GM18511 (cell line): ENCODE data around the gene BICD1.
A peak's percentile ranks its signal among the peaks of the same experiment; 100 is the strongest.
"Not testable (repeated sequence)": the region's sequence is repeated elsewhere in the genome, so short reads cannot be mapped to it uniquely, and the experiment has no call there.

Experiments
- ATAC-seq: cut with Tn5 transposase; IDR thresholded peaks from one replicate; pipeline ENCODE4 v1.9.1; 2021; ENCODE audit warnings: mild to moderate bottlenecking, moderate library complexity; ENCODE audit not compliant: unreplicated experiment

The BICD1 gene

DNA sequence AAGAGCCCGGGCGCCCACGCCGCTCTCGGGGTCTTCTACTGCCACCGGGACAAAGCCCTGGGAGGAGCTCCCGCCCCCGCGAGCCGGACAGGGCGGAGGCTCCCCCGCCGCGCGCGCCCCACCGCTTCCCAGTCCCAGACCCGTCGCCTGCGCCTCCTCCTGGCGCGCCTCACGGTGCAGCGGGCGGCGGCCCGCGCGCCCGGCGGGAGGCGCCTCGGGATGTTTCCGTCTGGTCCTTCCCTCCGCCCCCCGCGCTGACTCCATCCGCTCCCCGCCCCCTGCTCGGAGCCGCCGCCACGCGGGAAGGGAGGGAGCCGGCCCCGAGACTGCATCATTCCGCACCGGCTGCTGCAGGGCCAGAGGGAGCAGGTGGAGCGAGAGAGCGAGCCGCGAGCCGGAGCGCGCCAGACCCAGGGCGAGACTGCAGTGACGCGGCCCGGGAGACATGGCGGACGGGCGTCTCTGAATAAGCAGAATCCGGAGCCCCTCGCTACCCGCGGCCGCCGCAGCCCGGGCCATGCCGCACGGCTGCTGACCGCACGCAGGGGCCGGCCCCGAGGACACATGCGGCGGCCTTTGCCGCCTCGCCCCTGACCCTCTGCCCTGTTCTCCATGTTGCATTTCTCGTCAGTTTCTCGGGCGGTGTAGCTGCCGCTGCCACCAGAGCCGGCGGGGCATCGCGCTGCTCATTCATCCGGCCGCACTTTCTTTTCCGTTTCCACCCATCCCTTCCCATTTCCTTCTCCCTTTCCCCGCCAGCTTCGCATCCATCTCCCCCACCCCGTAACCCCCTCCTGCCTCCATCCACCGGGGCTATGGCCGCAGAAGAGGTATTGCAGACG lies at the start of gene BICD1:
Gene BICD1 (plus strand): TSS at position 331 of the 842 bp plus-strand sequence. CDS start 485 bp downstream, at position 816.
- ATAC-seq, result peak; percentile 83

DNA sequence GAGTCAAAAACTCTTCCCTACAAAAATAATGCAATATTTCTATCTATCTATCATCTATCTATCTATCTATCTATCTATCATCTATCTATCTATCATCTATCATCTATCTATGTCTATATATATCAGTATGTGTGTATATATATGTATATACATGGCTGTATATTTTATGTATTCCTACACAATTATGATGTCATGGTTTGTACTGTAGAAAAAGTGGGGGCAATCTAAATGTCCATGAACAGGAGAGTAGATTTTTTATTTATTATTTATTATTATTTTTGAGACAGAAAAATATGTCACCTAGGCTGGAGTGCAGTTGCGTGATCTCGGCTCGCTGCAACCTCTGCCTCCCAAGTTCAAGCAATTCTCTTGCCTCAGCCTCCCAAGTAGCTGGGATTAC lies 45.6 kb upstream of the BICD1 start:
- ATAC-seq, result no peak

GRCh38 chr12:32062881-32063280 lies 43.8 kb upstream of the BICD1 start:
- ATAC-seq, result no peak

GRCh38 chr12:32063796-32064195 lies 42.9 kb upstream of the BICD1 start:
- no peak for ATAC-seq

DNA sequence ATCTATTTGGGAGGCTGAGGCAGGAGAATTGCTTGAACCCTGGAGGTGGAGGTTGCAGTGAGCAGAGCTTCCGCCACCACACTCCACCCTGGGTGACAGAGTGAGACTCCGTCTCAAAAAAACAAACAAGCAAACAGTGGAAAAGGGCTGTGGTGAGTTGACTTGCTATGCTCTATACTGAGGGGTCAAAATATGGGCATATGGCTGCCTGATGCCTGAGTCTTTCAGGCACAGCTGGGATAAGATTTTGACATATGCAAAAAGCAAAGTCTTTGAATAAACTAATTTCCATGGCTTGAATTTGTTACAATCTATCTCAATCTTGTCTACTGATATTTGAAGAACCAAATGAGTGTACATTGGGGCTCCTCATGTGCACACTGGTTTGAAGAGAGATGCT lies 40.4 kb upstream of the BICD1 start:
- no peak for ATAC-seq

- ATAC-seq, result no peak
Measured at GRCh38 chr12:32069071-32069470, 37.6 kb upstream of the BICD1 start.

- ATAC-seq, result no peak
Measured at GRCh38 chr12:32069731-32070130, 36.9 kb upstream of the BICD1 start.

DNA sequence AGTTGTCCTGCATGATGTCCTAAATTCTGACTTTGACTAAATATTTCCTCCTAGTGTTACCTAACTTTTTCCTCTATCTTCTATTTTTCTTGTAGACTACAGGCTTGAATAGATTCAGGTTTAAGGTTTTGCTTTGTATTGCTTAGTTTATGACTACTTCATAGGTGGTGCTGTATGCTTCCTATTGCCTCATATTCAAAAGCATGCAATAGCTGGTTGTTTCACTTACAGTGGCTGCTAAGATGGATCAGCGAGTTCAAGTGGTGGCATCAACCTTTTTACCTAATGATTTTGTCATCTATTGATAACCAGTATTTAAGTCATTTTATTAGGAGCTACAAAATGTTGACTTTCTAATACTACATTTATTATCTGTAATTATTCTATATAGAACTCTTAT lies 36.3 kb upstream of the BICD1 start:
- no peak for ATAC-seq

GRCh38 chr12:32072102-32072501 lies 34.5 kb upstream of the BICD1 start:
- no peak for ATAC-seq

GRCh38 chr12:32074432-32074831 lies 32.2 kb upstream of the BICD1 start:
- no peak for ATAC-seq

- no peak for ATAC-seq
Measured at GRCh38 chr12:32076941-32077340, 29.7 kb upstream of the BICD1 start.

- ATAC-seq, result no peak
Measured at GRCh38 chr12:32080435-32080834, 26.2 kb upstream of the BICD1 start.

- ATAC-seq, result no peak
Measured at GRCh38 chr12:32083489-32083888, 23.2 kb upstream of the BICD1 start.

DNA sequence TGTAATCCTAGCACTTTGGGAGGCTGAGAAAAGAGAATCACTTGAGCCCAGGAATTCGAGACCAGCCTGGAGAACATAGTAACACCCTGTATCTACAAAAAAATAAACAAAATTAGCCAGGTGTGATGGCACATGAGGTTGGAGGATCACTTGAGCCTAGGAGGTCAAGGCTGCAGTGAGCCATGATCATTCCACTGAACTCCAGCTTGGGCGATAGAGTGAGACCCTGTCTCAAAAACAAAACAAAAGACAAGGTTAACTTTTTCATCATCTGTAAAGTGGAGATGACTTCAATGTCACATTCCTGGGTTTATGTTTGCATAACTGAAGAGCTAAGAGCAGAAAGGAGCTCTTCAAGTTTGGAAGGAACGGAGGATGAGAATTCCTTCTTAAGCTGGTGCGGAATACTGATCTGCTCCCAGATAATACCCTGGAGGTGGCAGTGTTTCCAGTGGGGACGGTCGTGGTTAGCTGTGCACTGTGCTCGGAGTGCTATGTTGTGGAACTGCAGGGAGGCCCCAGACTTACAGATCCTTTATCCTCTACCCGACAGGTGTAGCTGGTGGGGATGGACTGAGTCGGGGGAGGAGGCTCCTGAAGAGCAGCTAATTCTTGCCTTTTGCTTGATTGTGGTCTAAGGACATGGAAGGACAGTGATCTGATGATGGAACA lies 22.5 kb upstream of the BICD1 start:
- ATAC-seq, result no peak

DNA sequence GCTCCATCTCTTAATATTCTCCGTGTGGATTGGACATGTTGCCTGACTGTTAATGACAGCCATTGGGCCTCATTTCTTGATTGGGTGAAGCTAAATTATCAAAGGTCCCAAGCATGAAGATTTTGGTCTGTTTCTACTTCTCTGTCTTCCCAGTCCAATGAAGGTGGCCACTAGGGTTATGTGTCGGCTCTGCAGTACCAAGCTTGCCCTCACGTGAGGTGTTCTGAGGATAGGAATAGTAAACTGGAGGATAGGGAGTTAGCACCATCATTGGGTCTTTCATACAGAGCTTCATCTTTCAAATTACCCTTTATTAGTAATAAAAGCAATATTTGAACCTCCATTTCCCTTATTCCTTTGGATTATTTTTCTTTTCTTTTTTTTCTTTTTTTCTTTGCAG lies 21.9 kb upstream of the BICD1 start:
- ATAC-seq, result no peak

DNA sequence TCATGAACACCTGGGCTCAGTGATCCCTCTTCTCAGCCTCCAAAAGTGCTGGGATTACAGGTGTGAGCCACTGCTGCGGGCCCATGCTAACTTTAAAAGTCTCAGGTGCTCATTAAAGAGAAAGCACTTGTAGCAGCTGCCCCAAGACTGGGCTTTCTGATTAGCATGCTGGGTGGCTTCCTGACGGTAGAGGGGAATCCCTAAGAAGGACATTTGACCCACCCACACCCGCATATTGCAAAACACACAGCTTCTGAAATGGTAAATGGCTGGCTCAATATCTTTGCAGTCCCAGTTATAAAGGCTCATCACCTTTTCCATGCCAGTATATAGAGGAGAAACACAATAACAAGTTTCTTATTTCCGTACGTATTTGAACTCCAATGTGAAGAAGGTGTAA lies 19.3 kb upstream of the BICD1 start:
- ATAC-seq, result no peak

GRCh38 chr12:32089156-32089555 lies 17.5 kb upstream of the BICD1 start:
- no peak for ATAC-seq

GRCh38 chr12:32089586-32089985 lies 17.1 kb upstream of the BICD1 start:
- no peak for ATAC-seq

DNA sequence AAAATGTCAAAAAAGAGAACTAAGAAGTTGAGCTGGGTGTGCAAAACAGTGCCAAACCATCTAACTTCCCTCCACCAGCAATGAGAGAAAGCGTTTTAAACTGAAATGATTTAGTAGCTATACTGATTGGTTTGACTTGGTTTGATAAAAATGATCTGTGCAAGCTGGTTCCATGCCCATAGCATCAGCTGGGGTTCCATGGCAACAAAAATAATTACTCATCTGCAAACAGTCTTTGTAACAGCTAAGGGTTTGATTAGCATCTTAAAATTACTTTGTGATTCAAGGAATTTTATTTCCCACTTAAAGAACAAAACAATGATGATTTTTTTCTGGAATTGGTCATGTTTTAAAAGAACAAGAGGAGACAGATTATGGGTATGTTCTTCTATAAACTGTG lies 15.0 kb upstream of the BICD1 start:
- ATAC-seq, result no peak

GRCh38 chr12:32098112-32098511 lies 8.5 kb upstream of the BICD1 start:
- ATAC-seq, result no peak

GRCh38 chr12:32099275-32099674 lies 7.4 kb upstream of the BICD1 start:
- not testable (repeated sequence) for ATAC-seq

DNA sequence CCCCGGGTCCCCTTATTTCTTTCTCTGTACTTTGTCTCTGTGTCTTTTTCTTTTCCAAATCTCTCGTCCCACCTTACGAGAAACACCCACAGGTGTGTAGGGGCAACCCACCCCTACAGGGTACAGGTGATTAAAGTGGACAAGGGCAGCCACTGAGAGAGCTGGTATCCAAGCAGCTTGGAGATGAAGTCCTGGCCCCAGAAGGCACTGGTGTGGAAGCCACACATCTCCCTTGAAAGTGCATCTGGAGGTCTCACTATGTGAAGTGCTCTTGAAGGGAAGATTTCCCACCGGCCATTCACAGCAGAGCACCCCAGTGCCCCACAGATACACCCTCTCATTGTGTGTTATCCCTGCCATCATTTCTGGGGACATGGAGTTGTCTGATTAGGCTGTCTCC lies 6.3 kb upstream of the BICD1 start:
- ATAC-seq, result no peak
